GM18517 (cell line): ENCODE measurements around the gene MYO16.
A peak's percentile ranks its signal among the peaks of the same experiment; 100 is the strongest.

Experiments
- ATAC-seq: cut with Tn5 transposase; IDR thresholded peaks from one replicate; pipeline ENCODE4 v1.9.1; 2021; ENCODE audit warnings: mild to moderate bottlenecking, moderate library complexity; ENCODE audit not compliant: unreplicated experiment

Gene MYO16

DNA sequence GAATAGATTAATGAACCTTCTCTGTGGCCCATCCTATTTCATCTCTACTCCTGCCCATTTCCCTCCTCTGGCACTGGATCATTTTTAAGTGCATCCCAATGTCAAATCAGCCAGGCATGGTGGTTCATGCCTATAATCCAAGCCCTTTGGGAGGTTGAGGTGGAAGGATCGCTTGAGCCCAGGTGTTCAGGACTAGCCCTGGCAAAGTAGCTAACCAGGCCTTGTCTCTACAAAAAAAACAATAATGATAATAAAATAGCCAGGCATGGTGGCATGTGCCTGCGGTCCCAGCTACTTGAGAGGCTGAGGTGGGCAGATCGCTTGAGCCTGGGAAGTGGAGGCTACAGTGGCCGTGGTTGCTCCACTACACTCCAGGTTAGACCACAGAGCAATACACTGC is 517.0 kb downstream of the MYO16 start:
- no peak for ATAC-seq

DNA sequence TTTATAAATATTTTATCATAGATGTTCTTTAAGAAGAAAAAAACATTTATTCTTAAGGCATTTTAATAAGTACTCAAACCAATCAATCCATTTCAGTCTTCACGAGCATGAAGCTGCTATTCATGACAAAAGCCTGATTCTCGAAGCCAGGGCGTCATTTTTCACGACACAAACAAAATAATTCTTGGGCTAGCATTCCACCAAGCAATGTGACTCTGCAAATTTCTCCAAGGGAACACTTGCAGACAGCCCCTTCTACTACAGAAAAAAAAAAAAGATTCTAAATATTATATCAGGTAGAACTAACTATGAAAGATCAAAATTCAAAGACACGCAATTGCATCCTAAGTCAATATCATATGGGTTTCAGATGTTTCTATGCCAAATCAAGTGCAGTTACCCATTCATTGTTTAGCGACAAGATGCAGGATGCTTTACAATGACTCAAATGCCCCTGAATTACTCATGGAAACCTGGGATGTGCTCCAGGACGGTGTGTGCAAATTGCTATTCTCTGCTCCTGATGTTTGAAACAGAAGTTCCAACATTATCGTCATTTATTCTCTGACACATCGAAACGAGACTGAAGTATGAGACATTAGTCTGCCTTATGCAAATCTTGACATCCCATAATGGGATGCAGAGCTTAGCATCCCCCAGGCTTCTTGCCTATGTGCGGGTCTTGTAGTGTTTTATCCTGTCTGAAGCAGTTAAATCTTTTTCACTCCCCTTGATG is 517.7 kb downstream of the MYO16 start:
- ATAC-seq: no peak

- no peak for ATAC-seq
Measured at GRCh38 chr13:109148243-109148642, 518.8 kb downstream of the MYO16 start.

DNA sequence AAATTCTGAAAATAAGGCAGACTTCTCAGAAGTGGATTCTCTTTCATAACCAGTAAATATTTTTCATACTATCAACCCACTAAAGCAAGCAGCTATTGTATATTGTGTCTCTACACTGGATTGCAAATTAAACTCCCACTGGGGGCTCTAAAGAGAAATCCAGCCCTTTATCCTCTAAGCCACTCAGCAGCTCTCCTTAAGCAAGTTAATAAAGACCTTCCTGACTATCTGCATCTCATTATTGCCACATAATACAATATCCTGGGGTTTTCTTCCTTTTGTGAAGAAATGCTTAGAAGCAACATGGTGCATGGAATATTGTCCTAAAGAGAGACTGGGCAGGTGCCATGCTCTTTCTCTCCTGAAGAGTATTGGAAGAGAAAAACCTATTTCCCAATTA is 521.3 kb downstream of the MYO16 start:
- ATAC-seq: no peak

GRCh38 chr13:109151255-109151654 is 521.8 kb downstream of the MYO16 start:
- ATAC-seq: no peak

- ATAC-seq: no peak
Measured at GRCh38 chr13:109151696-109152095, 522.3 kb downstream of the MYO16 start.

DNA sequence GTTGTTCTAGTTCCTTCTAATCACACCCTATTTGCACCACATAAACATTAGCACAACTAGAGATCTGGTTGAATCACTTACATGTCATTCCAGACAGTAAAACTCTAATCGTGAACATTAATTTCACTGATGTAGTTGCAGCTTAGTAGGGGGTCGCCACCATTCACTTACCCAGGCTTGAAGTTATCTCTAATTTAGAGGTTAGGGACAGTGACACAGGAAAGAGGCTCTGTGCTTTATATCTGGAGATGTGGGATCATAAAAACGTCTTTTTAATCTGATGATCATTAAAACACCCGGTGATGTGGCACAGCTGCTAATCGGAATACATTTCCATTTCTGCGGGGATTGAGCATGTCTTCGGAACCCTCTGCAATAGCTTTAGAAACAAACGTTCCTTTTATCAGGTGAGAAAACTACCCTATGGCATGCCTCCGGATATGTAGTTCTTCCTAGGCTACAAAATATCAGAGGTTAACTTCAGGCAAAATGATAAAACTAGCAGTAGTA is 523.0 kb downstream of the MYO16 start:
- ATAC-seq: no peak

DNA sequence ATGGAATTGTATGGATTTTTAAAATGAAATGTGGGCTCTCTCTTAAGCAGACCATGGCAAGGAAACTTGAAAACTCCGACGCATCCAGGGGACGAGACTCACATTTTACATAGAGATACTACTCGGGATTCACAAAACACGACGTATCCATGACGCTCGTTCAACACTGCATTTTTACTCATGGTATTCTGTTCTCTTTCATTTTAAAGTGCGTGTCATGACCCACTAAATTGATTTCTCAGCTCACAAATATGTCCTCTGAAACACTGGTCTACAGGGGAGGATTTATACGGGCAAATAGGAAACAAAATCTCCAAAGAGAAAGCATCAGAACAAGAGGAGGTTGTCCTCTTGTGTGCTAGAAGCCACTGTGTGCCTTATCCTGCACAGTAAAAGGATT is 523.5 kb downstream of the MYO16 start:
- ATAC-seq: no peak

DNA sequence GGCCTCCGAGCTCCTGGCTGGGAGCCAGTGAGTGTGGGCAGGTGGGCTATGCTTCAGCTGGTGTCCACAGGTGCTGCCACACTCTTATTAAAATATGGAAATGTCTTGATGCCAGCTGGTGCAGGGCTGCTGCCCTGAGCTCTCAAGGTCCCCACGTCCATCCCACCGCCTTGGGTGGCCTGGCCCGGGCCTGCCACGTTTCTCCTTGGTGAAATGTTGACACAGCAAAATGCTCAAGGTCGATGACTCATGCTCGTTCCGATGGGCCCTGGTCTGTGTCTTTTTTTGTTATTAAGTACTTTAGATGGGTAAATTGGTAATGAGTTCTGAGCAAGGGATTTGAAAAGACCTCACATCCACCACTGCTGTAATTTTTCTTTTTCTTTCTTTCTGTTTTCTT is 524.7 kb downstream of the MYO16 start:
- ATAC-seq: no peak

GRCh38 chr13:109154546-109154945 is 525.1 kb downstream of the MYO16 start:
- ATAC-seq: no peak

DNA sequence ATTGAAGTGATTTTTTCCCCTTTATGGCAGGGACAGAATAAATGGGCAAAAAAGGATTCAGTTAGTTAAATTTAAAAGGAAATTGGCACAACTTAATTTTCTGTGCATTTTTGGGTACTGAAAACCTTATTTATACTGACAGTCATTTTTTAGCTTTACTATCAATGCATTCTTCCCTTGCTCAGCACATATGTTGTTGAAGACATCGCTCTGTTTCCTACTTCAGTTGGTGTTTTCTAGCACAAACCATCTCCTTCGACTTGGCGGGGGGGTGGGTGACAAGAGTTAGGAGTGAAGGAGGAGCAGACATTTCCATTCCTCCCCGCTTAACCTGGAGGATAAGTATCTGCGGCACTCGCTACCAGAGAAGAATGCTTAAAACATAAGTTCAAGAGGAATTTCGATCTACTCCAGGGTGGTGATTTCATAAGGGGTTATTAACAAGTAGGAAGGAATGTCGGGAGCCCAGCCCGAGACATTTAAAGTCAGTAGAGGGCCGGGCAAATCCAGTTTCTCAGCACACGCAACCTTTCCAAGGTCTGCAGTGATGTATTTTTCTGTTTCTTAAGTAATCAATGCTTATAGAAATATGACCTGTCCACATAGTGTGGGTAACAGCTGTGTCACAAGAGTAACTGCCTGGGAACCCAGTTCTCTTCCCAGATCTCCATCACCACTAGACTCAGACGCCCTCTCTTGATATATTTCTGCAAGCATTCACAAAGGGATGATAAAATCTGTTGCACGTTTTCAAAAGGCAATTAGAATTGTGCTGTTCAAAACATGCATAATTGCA is 525.8 kb downstream of the MYO16 start:
- no peak for ATAC-seq

DNA sequence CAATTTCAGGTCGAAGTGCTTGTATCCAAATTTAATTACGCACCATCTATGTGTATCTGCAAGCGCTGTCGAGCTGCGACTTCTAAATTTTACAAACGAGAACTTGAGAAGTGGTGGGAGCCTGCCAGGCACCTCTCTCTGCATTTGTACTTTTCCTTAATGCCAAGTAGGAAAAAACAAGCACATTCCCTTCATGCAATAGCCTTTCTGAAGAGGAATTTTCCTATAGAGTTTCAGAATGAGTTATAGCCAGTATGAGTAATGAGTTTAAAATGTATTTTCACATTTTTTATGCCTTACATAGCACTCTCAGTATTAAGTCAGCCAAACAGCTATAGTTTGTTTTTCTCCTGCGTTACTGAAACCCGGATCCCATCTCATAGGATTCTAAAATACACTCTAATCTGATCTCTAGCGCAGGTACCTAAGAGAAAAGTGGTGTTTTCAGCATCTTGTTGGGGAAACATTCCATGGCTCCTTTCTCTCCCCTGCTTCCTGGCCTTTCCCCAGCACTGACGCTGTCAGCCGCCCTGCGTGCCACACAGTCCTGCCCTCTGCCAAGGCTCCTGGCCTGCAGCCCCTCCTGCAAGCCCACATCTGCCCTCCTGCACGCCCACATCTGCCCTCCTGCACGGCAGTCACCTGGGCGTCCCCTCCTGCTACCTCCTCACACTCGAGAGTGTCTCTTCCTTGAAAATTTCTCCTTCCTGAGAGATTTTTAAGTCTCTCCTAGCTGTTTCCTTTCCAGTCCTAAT is 526.9 kb downstream of the MYO16 start:
- no peak for ATAC-seq

DNA sequence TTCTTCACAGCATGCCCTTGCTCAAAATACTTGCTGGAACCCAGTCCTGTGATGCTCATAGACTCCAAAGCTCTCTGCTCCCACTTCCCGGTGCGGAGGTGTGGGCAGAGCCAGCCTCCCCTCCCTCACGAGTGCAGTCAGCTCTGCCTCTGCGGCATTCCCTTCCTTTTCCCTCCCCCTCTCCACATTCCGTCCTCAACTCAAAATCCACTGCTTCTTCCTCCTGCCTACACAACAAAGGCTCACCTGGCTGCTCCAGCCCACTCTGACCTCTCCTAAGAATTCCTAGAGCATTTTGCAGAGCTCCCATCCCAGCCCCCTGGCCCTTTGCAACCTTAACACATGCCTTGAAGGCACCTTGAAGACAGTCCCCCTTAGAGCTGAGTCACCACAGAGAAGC is 527.9 kb downstream of the MYO16 start:
- ATAC-seq: no peak

- no peak for ATAC-seq
Measured at GRCh38 chr13:109158383-109158782, 529.0 kb downstream of the MYO16 start.

DNA sequence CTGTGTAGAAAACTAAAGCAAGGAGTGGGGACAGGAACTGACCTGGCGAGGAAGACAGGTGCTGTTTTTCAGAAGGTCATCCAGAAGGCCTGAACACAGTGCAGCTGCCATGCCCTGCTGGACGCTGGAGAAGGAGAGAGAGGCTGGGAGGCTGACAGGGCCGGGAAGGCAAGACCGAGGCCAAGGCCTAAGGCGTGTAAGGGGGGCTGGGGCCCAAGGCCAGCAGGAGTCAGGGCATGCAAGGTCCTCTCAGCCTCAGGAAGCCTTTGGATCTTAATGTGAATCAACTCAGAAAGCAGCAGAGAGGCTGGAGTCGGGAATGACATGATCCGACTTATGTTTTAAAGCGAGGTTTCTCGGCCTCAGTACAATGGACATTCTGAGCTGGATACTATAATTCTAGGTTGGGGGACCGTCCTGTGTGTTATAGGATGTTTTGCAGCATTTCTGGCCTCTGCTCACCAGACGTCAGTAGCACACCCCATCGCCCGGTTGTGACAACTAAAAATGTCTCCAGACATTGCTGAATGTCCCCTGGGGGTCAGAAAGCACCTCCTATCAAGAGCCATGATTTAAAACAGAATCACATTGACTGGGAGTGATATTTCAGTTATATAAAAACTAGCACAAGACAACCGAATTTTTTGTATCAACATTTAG is 530.4 kb downstream of the MYO16 start:
- ATAC-seq: no peak

GRCh38 chr13:109160357-109160756 is 530.9 kb downstream of the MYO16 start:
- peak; percentile 47 for ATAC-seq

DNA sequence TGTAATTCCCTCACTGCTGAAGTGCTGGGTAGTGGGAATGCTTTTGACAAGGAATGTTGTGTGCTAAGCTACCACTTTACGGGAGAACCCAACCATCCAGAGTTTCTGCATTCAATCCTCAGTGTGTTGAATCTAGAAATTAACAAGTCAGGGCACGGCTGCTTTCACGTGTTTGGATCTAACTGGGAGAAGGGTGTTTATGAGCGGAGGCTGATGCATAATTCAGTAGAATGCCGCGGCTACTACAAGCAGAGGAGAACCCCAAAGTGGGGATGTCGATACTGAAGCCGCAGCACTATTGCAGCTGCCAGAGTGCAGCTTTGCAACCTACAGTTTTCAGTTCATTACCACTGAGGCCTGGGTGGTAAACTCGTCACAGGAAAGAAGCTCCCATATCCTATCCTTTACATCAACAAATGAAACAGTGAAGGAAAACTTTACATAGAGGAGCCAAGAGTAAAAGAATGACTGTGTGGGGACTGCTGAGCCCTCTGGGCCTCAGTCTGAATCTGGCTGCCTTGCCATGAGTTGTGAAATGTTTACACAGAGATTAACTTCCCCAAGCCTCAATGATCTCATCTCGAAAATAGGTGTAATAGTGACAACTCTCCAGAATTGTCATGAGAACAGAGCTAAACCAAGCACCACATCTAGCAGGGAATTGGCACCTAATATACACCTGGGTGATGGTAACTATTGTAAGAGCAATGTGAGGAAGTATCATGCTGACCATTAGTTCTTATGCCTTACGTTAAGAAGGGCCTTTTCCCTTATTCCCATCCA is 531.7 kb downstream of the MYO16 start:
- no peak for ATAC-seq

DNA sequence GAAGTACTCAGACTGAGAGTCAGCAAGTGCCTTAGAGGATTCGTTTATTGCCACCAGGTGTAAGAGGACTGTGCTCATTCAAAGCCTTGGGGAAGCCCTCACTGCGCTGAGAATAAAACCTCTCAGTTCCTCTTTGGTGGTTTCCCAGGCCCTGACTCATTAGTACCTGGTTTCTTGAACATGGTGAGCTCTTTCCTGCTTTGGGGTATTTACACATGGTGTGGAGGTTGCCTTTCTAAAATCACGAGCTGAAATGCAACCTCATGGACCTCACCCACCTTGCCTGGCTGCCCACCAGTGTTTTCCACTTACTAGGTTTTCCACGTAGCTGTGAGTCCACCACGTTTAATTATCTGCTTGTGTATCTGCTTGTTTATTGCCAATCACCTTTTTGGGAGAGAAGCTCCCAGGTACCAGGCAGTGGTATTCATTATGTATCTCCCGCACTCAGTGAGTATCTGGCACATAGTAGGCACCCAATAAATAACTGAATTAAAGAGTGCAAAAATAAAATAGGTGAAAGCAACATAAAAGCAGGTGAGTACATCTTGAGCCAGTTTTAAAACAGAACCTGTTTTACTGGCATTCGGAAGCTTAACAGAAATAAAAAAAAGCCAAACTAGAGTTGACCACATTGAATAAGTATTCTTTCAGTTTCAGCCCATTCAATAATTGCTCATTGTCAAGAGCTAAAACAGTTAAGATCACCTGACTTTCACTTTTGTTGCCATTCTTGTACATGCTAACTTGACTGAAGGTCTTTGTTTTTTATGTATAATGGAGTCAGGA is 533.0 kb downstream of the MYO16 start:
- ATAC-seq: peak; percentile 82

GRCh38 chr13:109163037-109163379 is 533.6 kb downstream of the MYO16 start:
- peak; percentile 18 for ATAC-seq
